Neural cell (in vitro differentiated cells): ENCODE results near the gene OAS1. TPM values are rescaled to one million over a fixed set of nuclear protein-coding genes. Genes with fewer than 3 reads are reported as not detected.

Experiments
- H2AFZ ChIP-seq: fragments of 200-600, 300-800 bp; sonication (generic), shearing (Covaris generic); 2 replicates; pipeline ENCODE4 v1.6.0; 2014; ENCODE audit warnings: low read depth, mild to moderate bottlenecking, antibody characterized with exemption, low read length, moderate library complexity
- H3F3A ChIP-seq: fragments of 200-600 bp; shearing (Covaris generic); 2 replicates; pipeline ENCODE4 v1.6.1; 2016; ENCODE audit warnings: mild to moderate bottlenecking, moderate library complexity, mixed read lengths, antibody characterized with exemption, low read length; ENCODE audit not compliant: insufficient read depth, poor library complexity, severe bottlenecking
- H3K27ac ChIP-seq: fragments of 200-600, 300-800 bp; sonication (generic), shearing (Covaris generic); 2 replicates; pipeline ENCODE4 v1.5.1; 2014; ENCODE audit warnings: mild to moderate bottlenecking, low read length, moderate library complexity
- H3K27me3 ChIP-seq: fragments of 300-800, 200-600 bp; sonication (generic), shearing (Covaris generic); 2 replicates; pipeline ENCODE4 v1.6.0; 2014; ENCODE audit warnings: mild to moderate bottlenecking, low read depth, low read length, moderate library complexity; ENCODE audit not compliant: insufficient read depth
- H3K36me3 ChIP-seq: fragments of 300-800, 200-600 bp; sonication (generic), shearing (Covaris generic); 2 replicates; pipeline ENCODE4 v1.5.1; 2014; ENCODE audit warnings: mild to moderate bottlenecking, antibody characterized with exemption, low read length, moderate library complexity; ENCODE audit not compliant: insufficient read depth
- H3K4me2 ChIP-seq: fragments of 300-800, 200-600 bp; sonication (generic), shearing (Covaris generic); 2 replicates; pipeline ENCODE4 v1.6.0; 2014; ENCODE audit warnings: mild to moderate bottlenecking, low read length
- H3K4me3 ChIP-seq: fragments of 300-800, 200-600 bp; sonication (generic), shearing (Covaris generic); 2 replicates; pipeline ENCODE4 v1.5.1; 2014; ENCODE audit warnings: mild to moderate bottlenecking, low read length, moderate library complexity
- H3K79me2 ChIP-seq: fragments of 200-600 bp; shearing (Covaris generic); replicated peaks from 2 replicates; pipeline ENCODE4 v1.6.0; 2014; ENCODE audit warnings: mild to moderate bottlenecking, low read length, moderate library complexity; ENCODE audit not compliant: insufficient read depth
- H3K9ac ChIP-seq: fragments of 300-800, 200-600 bp; sonication (generic), shearing (Covaris generic); 2 replicates; pipeline ENCODE4 v1.6.1; 2016; ENCODE audit warnings: mild to moderate bottlenecking, low read length, mixed read lengths
- H3K9me2 ChIP-seq: fragments of 200-600 bp; shearing (Covaris generic); 2 replicates; pipeline ENCODE4 v1.6.1; 2016; ENCODE audit warnings: mild to moderate bottlenecking, low read length, mixed read lengths; ENCODE audit not compliant: insufficient read depth
- H3K9me3 ChIP-seq: fragments of 200-600, 300-800 bp; sonication (generic), shearing (Covaris generic); 2 replicates; pipeline ENCODE4 v1.6.1; 2016; ENCODE audit warnings: mild to moderate bottlenecking, mixed run types, low read length, moderate library complexity, mixed read lengths
- H4K20me1 ChIP-seq: fragments of 200-600 bp; shearing (Covaris generic); 2 replicates; pipeline ENCODE4 v1.6.1; 2016; ENCODE audit warnings: mild to moderate bottlenecking, mixed run types; ENCODE audit not compliant: insufficient read depth
- EP300 ChIP-seq: fragments of 450-650 bp; conservative IDR thresholded peaks from 2 replicates; pipeline ENCODE4 v1.6.1; 2014; ENCODE audit warnings: antibody characterized with exemption, mild to moderate bottlenecking, moderate library complexity; ENCODE audit not compliant: poor library complexity, severe bottlenecking
- EZH2 ChIP-seq: fragments of 200-600, 300-800 bp; shearing (Covaris generic), sonication (generic); IDR thresholded peaks from 2 replicates; pipeline ENCODE4 v1.6.1; 2014; ENCODE audit warnings: antibody characterized with exemption, low read length, borderline replicate concordance, mild to moderate bottlenecking; ENCODE audit not compliant: insufficient read depth, poor library complexity, severe bottlenecking
- MXI1 ChIP-seq: fragments of 450-650 bp; conservative IDR thresholded peaks from 2 replicates; pipeline ENCODE4 v1.6.1; 2014; ENCODE audit warnings: antibody characterized with exemption, mild to moderate bottlenecking; ENCODE audit not compliant: poor library complexity, severe bottlenecking
- POLR2AphosphoS5 ChIP-seq: IDR thresholded peaks from 2 replicates; pipeline ENCODE4 v1.6.1; 2012
- RAD21 ChIP-seq: fragments of 450-650 bp; conservative IDR thresholded peaks from 2 replicates; pipeline ENCODE4 v1.6.1; 2014; ENCODE audit warnings: antibody characterized with exemption, mild to moderate bottlenecking, moderate library complexity
- SMC3 ChIP-seq: fragments of 450-650 bp; conservative IDR thresholded peaks from 2 replicates; pipeline ENCODE4 v1.6.1; 2014; ENCODE audit warnings: antibody characterized with exemption, mild to moderate bottlenecking, moderate library complexity; ENCODE audit not compliant: poor library complexity
- TAF1 ChIP-seq: IDR thresholded peaks from 2 replicates; pipeline ENCODE4 v1.6.1; 2012; ENCODE audit warnings: low read depth
- polyA plus RNA-seq: library from polyadenylated mRNA; depleted of rRNA; stranded (reverse); fragments of >200 nt; gene quantifications from 2 replicates; pipeline ENCODE4 v1.2.3, GENCODE V29; 2014
- TF ChIP-seq, protein P1 (sequence below): IDR thresholded peaks from 2 replicates; pipeline ENCODE4 v1.6.1; 2012; ENCODE audit warnings: borderline replicate concordance
- TF ChIP-seq, protein P2 (sequence below): fragments of 450-650 bp; IDR thresholded peaks from 2 replicates; pipeline ENCODE4 v1.5.1; 2014; ENCODE audit warnings: antibody characterized with exemption, mild to moderate bottlenecking, moderate library complexity; ENCODE audit not compliant: poor library complexity, severe bottlenecking

The OAS1 gene
- polyA plus RNA-seq, 1 donor from 2014 or later, result not detected

DNA sequence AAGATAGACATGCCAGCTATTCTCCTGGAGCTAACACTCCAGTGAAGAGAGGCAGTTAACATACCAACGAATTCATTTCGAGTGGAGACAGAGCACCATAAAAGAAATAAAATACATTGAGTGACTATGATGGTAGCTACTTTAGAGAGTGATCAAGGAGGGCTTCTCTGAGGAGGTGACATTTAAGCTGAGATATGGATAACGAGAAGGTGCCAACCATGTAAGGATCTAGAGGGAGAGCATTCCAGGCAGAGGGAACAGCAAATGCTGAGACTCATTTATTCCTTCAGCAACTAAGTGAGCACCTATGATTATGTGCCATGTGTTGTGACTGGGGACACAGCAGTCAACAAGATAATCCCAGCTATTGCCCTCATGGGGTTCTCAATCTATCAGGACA is 28.3 kb upstream of the OAS1 start:
- Histone ChIP-seq H3K36me3 (no peaks in the 10 kb centered on the region), H3K27me3 (no peaks in the 10 kb centered on the region)
- TF ChIP-seq, protein P1, sequence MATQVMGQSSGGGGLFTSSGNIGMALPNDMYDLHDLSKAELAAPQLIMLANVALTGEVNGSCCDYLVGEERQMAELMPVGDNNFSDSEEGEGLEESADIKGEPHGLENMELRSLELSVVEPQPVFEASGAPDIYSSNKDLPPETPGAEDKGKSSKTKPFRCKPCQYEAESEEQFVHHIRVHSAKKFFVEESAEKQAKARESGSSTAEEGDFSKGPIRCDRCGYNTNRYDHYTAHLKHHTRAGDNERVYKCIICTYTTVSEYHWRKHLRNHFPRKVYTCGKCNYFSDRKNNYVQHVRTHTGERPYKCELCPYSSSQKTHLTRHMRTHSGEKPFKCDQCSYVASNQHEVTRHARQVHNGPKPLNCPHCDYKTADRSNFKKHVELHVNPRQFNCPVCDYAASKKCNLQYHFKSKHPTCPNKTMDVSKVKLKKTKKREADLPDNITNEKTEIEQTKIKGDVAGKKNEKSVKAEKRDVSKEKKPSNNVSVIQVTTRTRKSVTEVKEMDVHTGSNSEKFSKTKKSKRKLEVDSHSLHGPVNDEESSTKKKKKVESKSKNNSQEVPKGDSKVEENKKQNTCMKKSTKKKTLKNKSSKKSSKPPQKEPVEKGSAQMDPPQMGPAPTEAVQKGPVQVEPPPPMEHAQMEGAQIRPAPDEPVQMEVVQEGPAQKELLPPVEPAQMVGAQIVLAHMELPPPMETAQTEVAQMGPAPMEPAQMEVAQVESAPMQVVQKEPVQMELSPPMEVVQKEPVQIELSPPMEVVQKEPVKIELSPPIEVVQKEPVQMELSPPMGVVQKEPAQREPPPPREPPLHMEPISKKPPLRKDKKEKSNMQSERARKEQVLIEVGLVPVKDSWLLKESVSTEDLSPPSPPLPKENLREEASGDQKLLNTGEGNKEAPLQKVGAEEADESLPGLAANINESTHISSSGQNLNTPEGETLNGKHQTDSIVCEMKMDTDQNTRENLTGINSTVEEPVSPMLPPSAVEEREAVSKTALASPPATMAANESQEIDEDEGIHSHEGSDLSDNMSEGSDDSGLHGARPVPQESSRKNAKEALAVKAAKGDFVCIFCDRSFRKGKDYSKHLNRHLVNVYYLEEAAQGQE, result no peak
- TF ChIP-seq POLR2AphosphoS5 (no peak), RAD21 (no peak), EP300 (no peak), TAF1 (no peak), MXI1 (no peak), SMC3 (no peak), EZH2 (no peak)
- TF ChIP-seq, protein P2, sequence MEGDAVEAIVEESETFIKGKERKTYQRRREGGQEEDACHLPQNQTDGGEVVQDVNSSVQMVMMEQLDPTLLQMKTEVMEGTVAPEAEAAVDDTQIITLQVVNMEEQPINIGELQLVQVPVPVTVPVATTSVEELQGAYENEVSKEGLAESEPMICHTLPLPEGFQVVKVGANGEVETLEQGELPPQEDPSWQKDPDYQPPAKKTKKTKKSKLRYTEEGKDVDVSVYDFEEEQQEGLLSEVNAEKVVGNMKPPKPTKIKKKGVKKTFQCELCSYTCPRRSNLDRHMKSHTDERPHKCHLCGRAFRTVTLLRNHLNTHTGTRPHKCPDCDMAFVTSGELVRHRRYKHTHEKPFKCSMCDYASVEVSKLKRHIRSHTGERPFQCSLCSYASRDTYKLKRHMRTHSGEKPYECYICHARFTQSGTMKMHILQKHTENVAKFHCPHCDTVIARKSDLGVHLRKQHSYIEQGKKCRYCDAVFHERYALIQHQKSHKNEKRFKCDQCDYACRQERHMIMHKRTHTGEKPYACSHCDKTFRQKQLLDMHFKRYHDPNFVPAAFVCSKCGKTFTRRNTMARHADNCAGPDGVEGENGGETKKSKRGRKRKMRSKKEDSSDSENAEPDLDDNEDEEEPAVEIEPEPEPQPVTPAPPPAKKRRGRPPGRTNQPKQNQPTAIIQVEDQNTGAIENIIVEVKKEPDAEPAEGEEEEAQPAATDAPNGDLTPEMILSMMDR, result no peak

GRCh38 chr12:112879191-112879705 is 27.5 kb upstream of the OAS1 start:
- H3K79me2 ChIP-seq, result no peaks in the 10 kb centered on the region
- H3K4me2 ChIP-seq, result no peak overlapping the region
- no peaks in the 10 kb centered on the region for H3K9me3 ChIP-seq
- H3K36me3 ChIP-seq, result no peaks in the 10 kb centered on the region
- no peak overlapping the region for H2AFZ ChIP-seq
- H3F3A ChIP-seq, result no peaks in the 10 kb centered on the region
- H3K27me3 ChIP-seq, result no peaks in the 10 kb centered on the region
- no peak overlapping the region for H3K9ac ChIP-seq
- TF ChIP-seq EZH2 (no peak), POLR2AphosphoS5 (no peak), TAF1 (no peak), EP300 (no peak), RAD21 (no peak), MXI1 (no peak), SMC3 (no peak)
- TF ChIP-seq, protein P1, result no peak
- TF ChIP-seq, protein P2, result no peak
- no peak overlapping the region for H3K4me3 ChIP-seq
- no peaks in the 10 kb centered on the region for H3K9me2 ChIP-seq
- H4K20me1 ChIP-seq, result no peaks in the 10 kb centered on the region
- H3K27ac ChIP-seq, result no peak overlapping the region

More for the DNA sequence above, 28.3 kb upstream of the OAS1 start:
- Histone ChIP-seq H3K27ac (no peak overlapping the region), H3K9me3 (no peaks in the 10 kb centered on the region), H3K4me3 (no peak overlapping the region), H3F3A (no peaks in the 10 kb centered on the region), H4K20me1 (no peaks in the 10 kb centered on the region), H3K9ac (no peak overlapping the region), H3K9me2 (no peaks in the 10 kb centered on the region), H3K4me2 (no peak overlapping the region), H3K79me2 (no peaks in the 10 kb centered on the region), H2AFZ (no peak overlapping the region)
